Bronchial epithelial cell (primary cell): Measurements from ENCODE around the gene CLDN14. TPM values are rescaled to one million over a fixed set of nuclear protein-coding genes. Genes with fewer than 3 reads are reported as not detected.

Experiments used
- DNase-seq: peaks from one replicate; pipeline ENCODE4 v3.0.0-alpha.2; 2010; ENCODE audit warnings: low read depth
- FAIRE-seq: peaks from 2 replicates; lab custom pipeline; 2011; peaks lifted over from hg19 to GRCh38; lab: Jason Lieb, UNC
- H3K27me3 ChIP-seq: 2 replicates; pipeline ENCODE4 v1.5.1; 2011; ENCODE audit warnings: low read length; ENCODE audit not compliant: control insufficient read depth, insufficient read depth
- H3K36me3 ChIP-seq: 2 replicates; pipeline ENCODE4 v1.5.1; 2011; ENCODE audit warnings: low read length; ENCODE audit not compliant: control insufficient read depth, insufficient read depth
- H3K4me3 ChIP-seq: 2 replicates; pipeline ENCODE4 v1.5.1; 2011; ENCODE audit warnings: mild to moderate bottlenecking, low read depth, low read length, control low read depth
- total RNA-seq: library from RNA; depleted of rRNA; stranded (reverse); fragments of >200 nt; gene quantifications from 2 replicates; pipeline ENCODE4 v1.2.1, GENCODE V29; 2014
- TF ChIP-seq, protein P1 (sequence below): IDR thresholded peaks from 2 replicates; pipeline ENCODE4 v1.5.1; 2011; ENCODE audit warnings: mild to moderate bottlenecking, moderate library complexity, low read length, control low read depth, inconsistent platforms; ENCODE audit not compliant: insufficient read depth, severe bottlenecking

CLDN14 gene
- total RNA-seq, 1 donor from 2014 or later: not detected

DNA sequence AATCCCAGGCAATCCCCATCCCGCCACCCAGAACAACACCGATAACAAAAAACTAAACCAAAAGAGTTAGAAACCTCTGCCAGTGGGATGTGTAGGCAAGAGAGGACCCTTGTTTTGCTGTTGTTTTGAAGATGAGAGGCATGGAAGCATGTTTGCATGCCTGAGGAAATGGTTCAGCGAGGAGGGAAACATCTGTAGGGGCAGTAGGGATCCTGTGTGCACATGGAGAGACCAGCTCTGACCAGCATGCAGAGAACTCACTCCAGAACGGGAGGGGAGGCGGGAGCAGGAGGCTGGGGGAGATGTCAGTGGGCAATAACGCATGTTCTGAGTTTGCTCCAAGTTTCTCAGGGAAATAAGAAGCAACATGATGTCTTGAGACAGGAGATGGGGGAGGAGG lies 5.3 kb downstream of the CLDN14 start:
- TF ChIP-seq, protein P1, sequence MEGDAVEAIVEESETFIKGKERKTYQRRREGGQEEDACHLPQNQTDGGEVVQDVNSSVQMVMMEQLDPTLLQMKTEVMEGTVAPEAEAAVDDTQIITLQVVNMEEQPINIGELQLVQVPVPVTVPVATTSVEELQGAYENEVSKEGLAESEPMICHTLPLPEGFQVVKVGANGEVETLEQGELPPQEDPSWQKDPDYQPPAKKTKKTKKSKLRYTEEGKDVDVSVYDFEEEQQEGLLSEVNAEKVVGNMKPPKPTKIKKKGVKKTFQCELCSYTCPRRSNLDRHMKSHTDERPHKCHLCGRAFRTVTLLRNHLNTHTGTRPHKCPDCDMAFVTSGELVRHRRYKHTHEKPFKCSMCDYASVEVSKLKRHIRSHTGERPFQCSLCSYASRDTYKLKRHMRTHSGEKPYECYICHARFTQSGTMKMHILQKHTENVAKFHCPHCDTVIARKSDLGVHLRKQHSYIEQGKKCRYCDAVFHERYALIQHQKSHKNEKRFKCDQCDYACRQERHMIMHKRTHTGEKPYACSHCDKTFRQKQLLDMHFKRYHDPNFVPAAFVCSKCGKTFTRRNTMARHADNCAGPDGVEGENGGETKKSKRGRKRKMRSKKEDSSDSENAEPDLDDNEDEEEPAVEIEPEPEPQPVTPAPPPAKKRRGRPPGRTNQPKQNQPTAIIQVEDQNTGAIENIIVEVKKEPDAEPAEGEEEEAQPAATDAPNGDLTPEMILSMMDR: no peak
- Histone ChIP-seq H3K36me3 (no peaks in the 10 kb centered on the region), H3K4me3 (no peak overlapping the region), H3K27me3 (no peaks in the 10 kb centered on the region)
- DNase-seq: no peak
- FAIRE-seq: no peak

GRCh38 chr21:36473203-36473602 lies 6.7 kb downstream of the CLDN14 start:
- DNase-seq (no peak), FAIRE-seq (no peak)
- Histone ChIP-seq H3K27me3 (no peaks in the 10 kb centered on the region), H3K4me3 (no peak overlapping the region), H3K36me3 (no peaks in the 10 kb centered on the region)
- TF ChIP-seq, protein P1: no peak

DNA sequence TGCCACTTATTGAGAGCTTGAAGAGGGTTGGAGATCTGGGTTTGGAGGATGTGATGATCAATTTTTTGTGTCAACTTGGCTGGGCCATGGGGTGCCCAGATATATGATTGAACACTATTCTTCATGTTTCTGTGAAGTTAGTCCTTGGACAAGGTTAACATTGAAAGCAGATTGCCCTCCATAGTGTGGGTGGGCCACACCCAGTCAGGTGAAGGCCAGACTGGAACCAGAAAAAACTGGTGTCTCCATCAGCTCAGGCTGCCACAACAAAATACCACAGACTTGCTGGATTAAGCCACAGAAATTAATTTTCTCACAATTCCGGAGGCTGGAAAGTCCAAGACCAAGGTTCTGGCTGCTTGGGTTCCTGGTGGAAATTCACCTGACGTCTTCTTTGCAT lies 7.5 kb downstream of the CLDN14 start:
- Histone ChIP-seq H3K4me3 (no peak overlapping the region), H3K36me3 (no peaks in the 10 kb centered on the region), H3K27me3 (no peaks in the 10 kb centered on the region)
- no peak for FAIRE-seq
- no peak for DNase-seq
- TF ChIP-seq, protein P1: no peak

GRCh38 chr21:36471254-36471723 lies 8.6 kb downstream of the CLDN14 start:
- H3K4me3 ChIP-seq: no peak overlapping the region
- no peaks in the 10 kb centered on the region for H3K27me3 ChIP-seq
- FAIRE-seq: no peak
- TF ChIP-seq, protein P1: no peak
- DNase-seq: peak; percentile 76
- no peaks in the 10 kb centered on the region for H3K36me3 ChIP-seq

DNA sequence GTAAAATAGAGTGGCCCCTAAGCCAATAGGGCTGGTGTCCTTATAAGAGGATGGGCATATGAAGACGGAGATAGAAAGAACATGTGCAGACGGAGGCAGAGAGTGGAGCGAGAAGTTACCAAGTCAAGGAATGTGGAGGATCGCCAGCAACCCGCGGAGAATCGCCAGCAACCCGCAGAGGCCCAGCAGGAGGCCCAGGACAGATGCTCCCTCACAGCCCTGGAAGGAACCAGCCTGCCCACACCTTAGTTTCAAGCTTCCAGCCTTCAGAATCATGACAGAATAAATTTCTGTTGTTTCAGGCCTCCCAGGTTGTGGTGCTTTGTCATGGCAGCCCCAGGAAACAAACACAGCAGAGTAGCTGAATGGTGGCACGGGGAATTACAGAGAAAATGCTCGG lies 9.6 kb downstream of the CLDN14 start:
- no peak for FAIRE-seq
- TF ChIP-seq, protein P1: no peak
- Histone ChIP-seq H3K4me3 (no peak overlapping the region), H3K36me3 (no peaks in the 10 kb centered on the region), H3K27me3 (no peaks in the 10 kb centered on the region)
- no peak for DNase-seq

DNA sequence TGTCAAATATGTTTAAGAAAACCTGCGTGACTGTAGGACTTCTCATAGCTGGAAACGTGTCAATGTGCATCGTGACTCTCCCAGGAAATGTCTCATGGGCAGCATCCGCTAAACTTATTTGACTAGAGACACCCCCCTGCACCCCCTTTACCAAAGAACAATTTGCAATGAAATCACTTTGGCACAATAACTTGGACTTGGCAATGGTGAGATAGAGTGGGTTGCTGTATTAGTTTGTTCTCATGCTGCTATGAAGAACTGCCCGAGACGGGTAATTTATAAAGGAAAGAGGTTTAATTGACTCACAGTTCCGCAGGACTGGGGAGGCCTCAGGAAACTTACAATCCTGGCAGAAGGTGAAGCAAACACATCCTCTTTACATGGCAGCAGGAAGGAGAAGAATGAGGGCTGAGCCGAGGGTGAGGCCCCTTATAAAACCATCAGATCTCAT lies 13.8 kb downstream of the CLDN14 start:
- TF ChIP-seq, protein P1: no peak

More for the DNA sequence above, 13.8 kb downstream of the CLDN14 start:
- no peak for FAIRE-seq
- H3K27me3 ChIP-seq: no peaks in the 10 kb centered on the region
- H3K4me3 ChIP-seq: no peak overlapping the region
- no peaks in the 10 kb centered on the region for H3K36me3 ChIP-seq
- no peak for DNase-seq
